ENCODE measurements around the gene CELSR1.

DNA sequence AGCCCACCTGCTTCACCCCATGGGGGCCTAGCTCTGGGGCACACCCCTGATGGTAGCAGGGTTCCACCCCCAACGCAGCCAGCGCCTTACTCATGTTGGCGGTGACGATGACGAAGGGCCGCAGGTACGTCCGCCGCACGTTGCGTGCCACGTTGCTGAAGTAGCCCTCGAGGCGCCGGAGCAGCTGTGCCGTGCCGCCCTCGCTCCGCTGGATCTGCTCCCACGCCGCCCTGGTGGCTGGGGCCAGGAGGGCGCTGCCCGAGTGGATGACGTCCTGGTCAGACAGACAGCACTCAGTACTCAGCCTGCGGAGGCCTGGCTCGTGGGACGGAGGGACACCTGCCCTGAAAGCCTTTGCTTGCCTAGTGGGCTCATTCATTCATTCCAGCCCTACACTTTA is 151.1 kb downstream of the CELSR1 start:
- TF ChIP-seq, protein P1, sequence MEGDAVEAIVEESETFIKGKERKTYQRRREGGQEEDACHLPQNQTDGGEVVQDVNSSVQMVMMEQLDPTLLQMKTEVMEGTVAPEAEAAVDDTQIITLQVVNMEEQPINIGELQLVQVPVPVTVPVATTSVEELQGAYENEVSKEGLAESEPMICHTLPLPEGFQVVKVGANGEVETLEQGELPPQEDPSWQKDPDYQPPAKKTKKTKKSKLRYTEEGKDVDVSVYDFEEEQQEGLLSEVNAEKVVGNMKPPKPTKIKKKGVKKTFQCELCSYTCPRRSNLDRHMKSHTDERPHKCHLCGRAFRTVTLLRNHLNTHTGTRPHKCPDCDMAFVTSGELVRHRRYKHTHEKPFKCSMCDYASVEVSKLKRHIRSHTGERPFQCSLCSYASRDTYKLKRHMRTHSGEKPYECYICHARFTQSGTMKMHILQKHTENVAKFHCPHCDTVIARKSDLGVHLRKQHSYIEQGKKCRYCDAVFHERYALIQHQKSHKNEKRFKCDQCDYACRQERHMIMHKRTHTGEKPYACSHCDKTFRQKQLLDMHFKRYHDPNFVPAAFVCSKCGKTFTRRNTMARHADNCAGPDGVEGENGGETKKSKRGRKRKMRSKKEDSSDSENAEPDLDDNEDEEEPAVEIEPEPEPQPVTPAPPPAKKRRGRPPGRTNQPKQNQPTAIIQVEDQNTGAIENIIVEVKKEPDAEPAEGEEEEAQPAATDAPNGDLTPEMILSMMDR (conservative IDR thresholded peaks at IDR 0.05; ENCODE audit: low read depth, low read length): no peak; the same call in 1 of the 2 replicates
- TF ChIP-seq EZH2 (IDR thresholded peaks at IDR 0.05; ENCODE audit: low read length, unreplicated experiment): no peak
- no peak for TF ChIP-seq EZH2phosphoT487 (IDR thresholded peaks at IDR 0.05; ENCODE audit: borderline replicate concordance, low read length)

Data from PC-3 (cell line).